COLO668 (cell line): ENCODE data around the gene GPBAR1.

ENCODE experiments used
- DNase-seq: peaks from one replicate; lab custom pipeline; 2025; ENCODE audit not compliant: unreplicated experiment; lab: John Stamatoyannopoulos, UW

Gene GPBAR1

GRCh38 chr2:218260742-218261422 is at the start of gene GPBAR1:
Gene GPBAR1 (plus strand): TSS chr2:218261015. CDS start chr2:218262725, 1,710 bp downstream.
- DNase-seq: peak; percentile 76

- DNase-seq: no peak
These were observed 46.7 kb upstream of the GPBAR1 start for GRCh38 chr2:218214116-218214515.

GRCh38 chr2:218216336-218216673 is 44.5 kb upstream of the GPBAR1 start:
- DNase-seq: no peak

- peak; percentile 97 for DNase-seq
These were observed 44.0 kb upstream of the GPBAR1 start, which contains the start of gene ARPC2 for GRCh38 chr2:218216674-218217359. Gene ARPC2 (plus strand): TSS chr2:218217189. CDS start chr2:218217471, 282 bp downstream.

GRCh38 chr2:218217360-218218267 is 43.2 kb upstream of the GPBAR1 start:
- DNase-seq: peak; percentile 63

GRCh38 chr2:218218268-218219185 is 42.3 kb upstream of the GPBAR1 start:
- DNase-seq: no peak

GRCh38 chr2:218219934-218220333 is 40.9 kb upstream of the GPBAR1 start:
- no peak for DNase-seq

- no peak for DNase-seq
These were observed 39.8 kb upstream of the GPBAR1 start for GRCh38 chr2:218221000-218221399.

GRCh38 chr2:218223046-218223445 is 37.8 kb upstream of the GPBAR1 start:
- DNase-seq: no peak

GRCh38 chr2:218224186-218224585 is 36.6 kb upstream of the GPBAR1 start:
- no peak for DNase-seq

- DNase-seq: no peak
These were observed 33.9 kb upstream of the GPBAR1 start for GRCh38 chr2:218226903-218227302.

- DNase-seq: no peak
These were observed 32.3 kb upstream of the GPBAR1 start for GRCh38 chr2:218228366-218229090.

- no peak for DNase-seq
These were observed 31.6 kb upstream of the GPBAR1 start for GRCh38 chr2:218229239-218229638.

- DNase-seq: no peak
These were observed 31.0 kb upstream of the GPBAR1 start for GRCh38 chr2:218229851-218230250.

GRCh38 chr2:218230882-218231281 is 29.9 kb upstream of the GPBAR1 start:
- no peak for DNase-seq

- no peak for DNase-seq
These were observed 27.3 kb upstream of the GPBAR1 start for GRCh38 chr2:218233543-218233942.

GRCh38 chr2:218234521-218234920 is 26.3 kb upstream of the GPBAR1 start:
- no peak for DNase-seq

GRCh38 chr2:218235017-218235416 is 25.8 kb upstream of the GPBAR1 start:
- DNase-seq: no peak

- DNase-seq: no peak
These were observed 24.0 kb upstream of the GPBAR1 start for GRCh38 chr2:218236829-218237228.

GRCh38 chr2:218238887-218239286 is 21.9 kb upstream of the GPBAR1 start:
- DNase-seq: no peak
